IMR-90 (cell line): ENCODE data around the gene KRT222. TPM values are rescaled to one million over a fixed set of nuclear protein-coding genes. Genes with fewer than 3 reads are reported as not detected.

Experiments used
- ATAC-seq: fragments of 200-7000 bp; cut with Tn5 transposase; 2 replicates; pipeline ENCODE4 v1.9.1; 2020; ENCODE audit warnings: low read depth, mild to moderate bottlenecking, moderate library complexity
- BruUV-seq: library from RNA; stranded (reverse); fragments of 400-500 nt; replicated peaks from 2 replicates; lab custom pipeline; 2021; lab: Mats Ljungman, UMichigan
- CTCF ChIA-PET: fragments of 300-600 bp; formaldehyde crosslinking; extraction: SDS; loops from one replicate; lab custom pipeline; 2021; ENCODE audit warnings: antibody characterized with exemption; lab: Yijun Ruan, JAX
- POLR2A ChIA-PET: fragments of 300-600 bp; sonication (Branson Sonifier 250); formaldehyde crosslinking; loops from one replicate; lab custom pipeline; 2022; ENCODE audit warnings: antibody characterized with exemption; ENCODE audit not compliant: unreplicated experiment; lab: Charles Lee
- DNase-seq: peaks from one replicate; pipeline ENCODE4 v3.0.0; 2013
- H2AFZ ChIP-seq: replicated peaks from 2 replicates; pipeline ENCODE3; 2013; ENCODE audit warnings: low read length, mild to moderate bottlenecking; ENCODE audit not compliant: poor library complexity
- H2AK5ac ChIP-seq: 2 replicates; pipeline ENCODE4 v1.6.1; 2013; ENCODE audit warnings: low read depth, low read length, inconsistent platforms
- H2AK9ac ChIP-seq: replicated peaks from 2 replicates; pipeline ENCODE3; 2013; ENCODE audit warnings: mild to moderate bottlenecking, low read depth, low read length, moderate library complexity; ENCODE audit not compliant: poor library complexity
- H2BK120ac ChIP-seq: 2 replicates; pipeline ENCODE4 v1.6.1; 2013; ENCODE audit warnings: low read depth, low read length, inconsistent platforms
- H2BK15ac ChIP-seq: 3 replicates; pipeline ENCODE4 v1.6.1; 2013; ENCODE audit warnings: low read depth, low read length, inconsistent platforms
- H2BK20ac ChIP-seq: 2 replicates; pipeline ENCODE4 v1.6.1; 2013; ENCODE audit warnings: low read depth, mild to moderate bottlenecking, inconsistent platforms, low read length, moderate library complexity
- H2BK5ac ChIP-seq: 2 replicates; pipeline ENCODE4 v1.6.1; 2013; ENCODE audit warnings: mild to moderate bottlenecking, low read depth, low read length, inconsistent platforms; ENCODE audit not compliant: poor library complexity, severe bottlenecking
- H3K14ac ChIP-seq: replicated peaks from 2 replicates; pipeline ENCODE4 v1.6.1; 2013; ENCODE audit warnings: low read depth, low read length, inconsistent platforms
- H3K18ac ChIP-seq: 2 replicates; pipeline ENCODE4 v1.6.1; 2013; ENCODE audit warnings: low read depth, low read length, control low read depth
- H3K23ac ChIP-seq: 2 replicates; pipeline ENCODE4 v1.6.1; 2013; ENCODE audit warnings: low read depth, low read length, inconsistent platforms
- H3K27ac ChIP-seq: 2 replicates; pipeline ENCODE4 v1.5.1; 2013; ENCODE audit warnings: mild to moderate bottlenecking, control low read depth, low read length; ENCODE audit not compliant: insufficient read depth
- H3K27me3 ChIP-seq: 2 replicates; pipeline ENCODE4 v1.6.1; 2013; ENCODE audit warnings: low read length; ENCODE audit not compliant: control insufficient read depth, insufficient read depth
- H3K36me3 ChIP-seq: 2 replicates; pipeline ENCODE4 v1.6.1; 2013; ENCODE audit warnings: low read length, mixed read lengths; ENCODE audit not compliant: control insufficient read depth, insufficient read depth
- H3K4ac ChIP-seq: 2 replicates; pipeline ENCODE4 v1.6.1; 2013; ENCODE audit warnings: low read depth, low read length, inconsistent platforms
- H3K4me1 ChIP-seq: 2 replicates; pipeline ENCODE4 v1.6.1; 2013; ENCODE audit warnings: low read length, mixed read lengths; ENCODE audit not compliant: control insufficient read depth, insufficient read depth
- H3K4me2 ChIP-seq: 2 replicates; pipeline ENCODE4 v1.6.1; 2013; ENCODE audit warnings: low read depth, mild to moderate bottlenecking, control low read depth, low read length, moderate library complexity
- H3K4me3 ChIP-seq: 2 replicates; pipeline ENCODE4 v1.5.1; 2013; ENCODE audit warnings: low read depth, mild to moderate bottlenecking, control low read depth, low read length, moderate library complexity; ENCODE audit not compliant: insufficient read depth
- H3K56ac ChIP-seq: 2 replicates; pipeline ENCODE4 v1.6.1; 2013; ENCODE audit warnings: low read length, inconsistent platforms; ENCODE audit not compliant: insufficient read depth; ENCODE audit errors: extremely low read depth
- H3K79me1 ChIP-seq, 2 experiments: 2 replicates each; pipeline ENCODE4 v1.6.1; 2013; ENCODE audit warnings: low read length in 2 of 2, inconsistent platforms in 1 of 2, low read depth in 1 of 2
- H3K9ac ChIP-seq: 2 replicates; pipeline ENCODE4 v1.6.1; 2013; ENCODE audit warnings: low read depth, low read length, control low read depth
- H3K9me1 ChIP-seq: 2 replicates; pipeline ENCODE4 v1.6.1; 2013; ENCODE audit warnings: low read length, inconsistent platforms; ENCODE audit not compliant: insufficient read depth
- H3K9me3 ChIP-seq: 2 replicates; pipeline ENCODE4 v1.6.1; 2013; ENCODE audit warnings: low read length; ENCODE audit not compliant: control insufficient read depth, insufficient read depth
- H4K20me1 ChIP-seq: 2 replicates; pipeline ENCODE4 v1.6.1; 2013; ENCODE audit warnings: low read length, inconsistent platforms; ENCODE audit not compliant: insufficient read depth
- H4K5ac ChIP-seq: 2 replicates; pipeline ENCODE4 v1.6.1; 2013; ENCODE audit warnings: mild to moderate bottlenecking, low read depth, low read length, control low read depth
- H4K8ac ChIP-seq, 2 experiments: 2 replicates each; pipeline ENCODE4 v1.6.1; 2013; ENCODE audit warnings: low read depth in 2 of 2, low read length in 2 of 2, control low read depth in 1 of 2, inconsistent platforms in 1 of 2
- H4K91ac ChIP-seq: 2 replicates; pipeline ENCODE4 v1.6.1; 2013; ENCODE audit warnings: low read depth, low read length, inconsistent platforms; ENCODE audit not compliant: insufficient read depth
- MAFK ChIP-seq: IDR thresholded peaks from 2 replicates; pipeline ENCODE4 v1.6.1; 2012; ENCODE audit warnings: low read depth, low read length, improper control_type of control experiment
- NFE2L2 ChIP-seq: fragments of 150-350 bp; IDR thresholded peaks from 2 replicates; pipeline ENCODE4 v1.6.1; 2016; ENCODE audit warnings: low read depth, mild to moderate bottlenecking, low read length
- POLR2A ChIP-seq: IDR thresholded peaks from 2 replicates; pipeline ENCODE4 v1.6.1; 2012; ENCODE audit warnings: mild to moderate bottlenecking, low read depth, low read length
- RAD21 ChIP-seq: IDR thresholded peaks from 2 replicates; pipeline ENCODE4 v1.6.1; 2012; ENCODE audit warnings: low read length, improper control_type of control experiment
- USF2 ChIP-seq: fragments of 150-350 bp; IDR thresholded peaks from 2 replicates; pipeline ENCODE4 v1.6.1; 2017; ENCODE audit warnings: mild to moderate bottlenecking, antibody characterized with exemption, low read length, low read depth
- WGBS, 2 experiments: methylation state at CpG; one replicate each; pipeline versions ENCODE4 v1.1.5 to v1.1.7; 2013; ENCODE audit warnings: missing lambda C conversion rate in 2 of 2; ENCODE audit not compliant: insufficient read length in 1 of 2; ENCODE audit errors: extremely low coverage in 2 of 2; 5-methylcytosine and 5-hydroxymethylcytosine counted together
- dilution Hi-C: fragments of 300-500 bp; cut with HindIII; formaldehyde crosslinking; loops from one replicate; pipeline ENCODE4 v1.14.3; 2018; ENCODE audit warnings: low sequenced_read_pairs; ENCODE audit not compliant: unreplicated experiment
- in situ Hi-C: fragments of 300-500 bp; cut with MboI; formaldehyde crosslinking; loops from 3 replicates; pipeline ENCODE4 v1.14.3; 2019; ENCODE audit warnings: low sequenced_read_pairs, inconsistent platforms, mixed read lengths
- intact Hi-C: fragments of 100-400 bp; cut with micrococcal nuclease; formaldehyde crosslinking; loops from 2 replicates; pipeline ENCODE4 v1.10.0; 2022
- polyA plus RNA-seq, 3 experiments: library from polyadenylated mRNA; depleted of rRNA; stranded (reverse); fragments of >200 nt; gene quantifications; 2 replicates each; pipeline ENCODE4 v1.2.3, GENCODE V29; 2012; ENCODE audit warnings: low replicate concordance in 1 of 3
- total RNA-seq: library from RNA; depleted of rRNA; stranded (reverse); fragments of >200 nt; gene quantifications from 2 replicates; pipeline ENCODE4 v1.2.3, GENCODE V29; 2012

The KRT222 gene
- total and polyA plus RNA-seq, 2 of the 4 experiments (the other 2 are of a cell fraction) = not detected

- H2AFZ ChIP-seq = no peak overlapping the region
- H3K9me3 ChIP-seq = no peaks in the 10 kb centered on the region
- dilution Hi-C loops (no loop called here), intact Hi-C loops (no loop called here), in situ Hi-C loops (no loop called here)
- no peak overlapping the region for H2BK20ac ChIP-seq
- no peak overlapping the region for H3K4me3 ChIP-seq
- TF ChIP-seq NFE2L2 (no peak), RAD21 (no peak), POLR2A (no peak), MAFK (no peak), USF2 (no peak)
- no peak overlapping the region for H4K8ac ChIP-seq
- no peak overlapping the region for H4K5ac ChIP-seq
- H3K27ac ChIP-seq = no peak overlapping the region
- WGBS, 2 experiments = 67% methylated on average over 4 of the region's 5 CpGs; no CpG with 5 or more reads in 1 of the 2 experiments
- H3K4ac ChIP-seq = no peak overlapping the region
- no peak overlapping the region for H3K14ac ChIP-seq
- no peaks in the 10 kb centered on the region for H3K4me1 ChIP-seq
- ATAC-seq = no peak
- no peak overlapping the region for H2AK9ac ChIP-seq
- ChIA-PET CTCF (no interaction called here), POLR2A (no interaction called here)
- H3K18ac ChIP-seq = no peak overlapping the region
- no peak for DNase-seq
- no peaks in the 10 kb centered on the region for H3K36me3 ChIP-seq
- no peak overlapping the region for H2BK15ac ChIP-seq
- H3K4me2 ChIP-seq = no peak overlapping the region
- H3K79me1 ChIP-seq = no peaks in the 10 kb centered on the region
- H3K56ac ChIP-seq = no peak overlapping the region
- no peak overlapping the region for H2AK5ac ChIP-seq
- no peak overlapping the region for H4K91ac ChIP-seq
- H3K9me1 ChIP-seq = no peaks in the 10 kb centered on the region
- H2BK120ac ChIP-seq = no peak overlapping the region
- H3K27me3 ChIP-seq = peaks cover 67% of the 10 kb centered on the region
- H2BK5ac ChIP-seq = no peak overlapping the region
- no peak overlapping the region for H3K23ac ChIP-seq
- BruUV-seq = no TSS peak
- H3K9ac ChIP-seq = no peak overlapping the region
- no peaks in the 10 kb centered on the region for H4K20me1 ChIP-seq
These were observed 51.4 kb downstream of the KRT222 start for GRCh38 chr17:40613467-40614154.
